Subcutaneous abdominal adipose tissue (tissue), 5 donors: Measurements from ENCODE around the gene METTL1.
A peak's percentile ranks its signal among the peaks of the same experiment; 100 is the strongest.

Experiments used
- H3K27ac ChIP-seq: one replicate; pipeline ENCODE4 v1.7.0; 2013; ENCODE audit warnings: low read depth, mild to moderate bottlenecking, inconsistent platforms, low read length, moderate library complexity
- H3K27me3 ChIP-seq, 5 donors: one replicate each; pipeline ENCODE4 v1.7.0; 2013; ENCODE audit warnings: low read length in 5 of 5, inconsistent platforms in 1 of 5; ENCODE audit not compliant: control insufficient read depth in 5 of 5, insufficient read depth in 4 of 5
- H3K36me3 ChIP-seq, 5 donors: one replicate each; pipeline ENCODE4 v1.7.0; 2013; ENCODE audit warnings: low read length in 5 of 5; ENCODE audit not compliant: control insufficient read depth in 5 of 5, insufficient read depth in 5 of 5
- H3K4me1 ChIP-seq, 5 donors: one replicate each; pipeline ENCODE4 v1.7.0; 2013; ENCODE audit warnings: low read length in 5 of 5, mild to moderate bottlenecking in 3 of 5, moderate library complexity in 1 of 5; ENCODE audit not compliant: control insufficient read depth in 5 of 5, insufficient read depth in 5 of 5
- H3K4me3 ChIP-seq, 5 donors: one replicate each; pipeline ENCODE4 v1.7.0; 2013; ENCODE audit warnings: low read length in 5 of 5, low read depth in 1 of 5
- H3K9ac ChIP-seq, 5 donors: one replicate each; pipeline ENCODE4 v1.7.0; 2013; ENCODE audit warnings: low read length in 5 of 5, mild to moderate bottlenecking in 4 of 5, moderate library complexity in 3 of 5
- H3K9me3 ChIP-seq, 5 donors: one replicate each; pipeline ENCODE4 v1.7.0; 2013; ENCODE audit warnings: low read length in 5 of 5; ENCODE audit not compliant: control insufficient read depth in 5 of 5
- donor health status: healthy.
- donor health status: healthy.
- donor health status: healthy.
- donor health status: healthy.
- donor health status: healthy.

Gene METTL1

GRCh38 chr12:57751432-57751787 lies 20.5 kb downstream of the METTL1 start:
- peaks cover 13 to 42% (median 31%) of the 10 kb centered on the region in 5 donors for H3K36me3 ChIP-seq
- peaks cover 9 to 37% (median 34%) of the 10 kb centered on the region in 5 donors for H3K4me1 ChIP-seq
- H3K9ac ChIP-seq: peak overlapping the region; percentile 74 to 92 (median 86)
- H3K27ac ChIP-seq: peak overlapping the region; percentile 94
- H3K4me3 ChIP-seq: peak overlapping the region; percentile 66 to 92 (median 81)
- H3K27me3 ChIP-seq: no peaks in the 10 kb centered on the region
- no peaks in the 10 kb centered on the region for H3K9me3 ChIP-seq

- peaks cover 9 to 37% (median 30%) of the 10 kb centered on the region in 5 donors for H3K4me1 ChIP-seq
- H3K9me3 ChIP-seq: no peaks in the 10 kb centered on the region
- H3K27ac ChIP-seq: peak overlapping the region; percentile 94
- H3K9ac ChIP-seq: peak overlapping the region; percentile 74 to 92 (median 86)
- H3K4me3 ChIP-seq: peak overlapping the region; percentile 66 to 92 (median 81)
- no peaks in the 10 kb centered on the region for H3K27me3 ChIP-seq
- peaks cover 13 to 44% (median 31%) of the 10 kb centered on the region in 5 donors for H3K36me3 ChIP-seq
Measured at GRCh38 chr12:57750561-57751431, 21.1 kb downstream of the METTL1 start.

- Histone ChIP-seq H3K9ac (no peak overlapping the region), H3K4me1 (peaks cover 10 to 38% (median 34%) of the 10 kb centered on the region in 5 donors), H3K36me3 (peaks cover 13 to 44% (median 31%) of the 10 kb centered on the region in 5 donors), H3K9me3 (no peaks in the 10 kb centered on the region), H3K27ac (no peak overlapping the region), H3K27me3 (no peaks in the 10 kb centered on the region), H3K4me3 (no peak overlapping the region)
Measured at GRCh38 chr12:57749061-57749460, 22.8 kb downstream of the METTL1 start.

- H3K4me3 ChIP-seq: peak overlapping the region in 3 of 5 donors; percentile 92 to 96 (median 93)
- peak overlapping the region; percentile 99 for H3K27ac ChIP-seq
- H3K9me3 ChIP-seq: no peaks in the 10 kb centered on the region
- peaks cover 13 to 44% (median 31%) of the 10 kb centered on the region in 5 donors for H3K36me3 ChIP-seq
- H3K9ac ChIP-seq: no peak overlapping the region
- H3K27me3 ChIP-seq: peaks cover 0 to 4% (median 2%) of the 10 kb centered on the region in 5 donors
- H3K4me1 ChIP-seq: peaks cover 5 to 26% (median 24%) of the 10 kb centered on the region in 5 donors
Measured at GRCh38 chr12:57746025-57746424, 25.9 kb downstream of the METTL1 start.

- H3K36me3 ChIP-seq: peaks cover 13 to 40% (median 28%) of the 10 kb centered on the region in 5 donors
- no peaks in the 10 kb centered on the region for H3K9me3 ChIP-seq
- H3K27me3 ChIP-seq: peaks cover 0 to 9% (median 4%) of the 10 kb centered on the region in 5 donors
- H3K4me3 ChIP-seq: peak overlapping the region; percentile 88 to 96 (median 92)
- peaks cover 5 to 28% (median 18%) of the 10 kb centered on the region in 5 donors for H3K4me1 ChIP-seq
- H3K27ac ChIP-seq: peak overlapping the region; percentile 99
- H3K9ac ChIP-seq: peak overlapping the region; percentile 93 to 99 (median 98)
Measured at GRCh38 chr12:57745485-57745881, 26.4 kb downstream of the METTL1 start.

GRCh38 chr12:57744777-57745484 lies 27.0 kb downstream of the METTL1 start, which contains the start of gene TSPAN31:
Gene TSPAN31, plus strand, starts transcription at chr12:57745039. Its CDS starts 116 bp downstream, at chr12:57745155.
- Histone ChIP-seq H3K9ac (peak within 1 kb of the TSS; percentile 93 to 99 (median 98)), H3K4me1 (peaks cover 5 to 28% (median 18%) of the 10 kb centered on the region in 5 donors), H3K36me3 (peaks cover 13 to 36% (median 26%) of the 10 kb centered on the region in 5 donors), H3K27me3 (peaks cover 0 to 13% (median 4%) of the 10 kb centered on the region in 5 donors), H3K9me3 (no peaks in the 10 kb centered on the region), H3K27ac (peak within 1 kb of the TSS; percentile 99), H3K4me3 (peak within 1 kb of the TSS; percentile 88 to 96 (median 92))

GRCh38 chr12:57744194-57744776 lies 27.6 kb downstream of the METTL1 start:
- peaks cover 0 to 19% (median 9%) of the 10 kb centered on the region in 5 donors for H3K27me3 ChIP-seq
- H3K4me1 ChIP-seq: peaks cover 5 to 34% (median 18%) of the 10 kb centered on the region in 5 donors
- no peaks in the 10 kb centered on the region for H3K9me3 ChIP-seq
- H3K4me3 ChIP-seq: peak overlapping the region; percentile 88 to 96 (median 92)
- H3K27ac ChIP-seq: peak overlapping the region; percentile 99
- H3K9ac ChIP-seq: peak overlapping the region in 4 of 5 donors; percentile 93 to 99 (median 98)
- peaks cover 13 to 29% (median 25%) of the 10 kb centered on the region in 5 donors for H3K36me3 ChIP-seq

- Histone ChIP-seq H3K27ac (no peak overlapping the region), H3K9ac (no peak overlapping the region)
Measured at GRCh38 chr12:57743769-57744168, 28.1 kb downstream of the METTL1 start.

More at GRCh38 chr12:57743769-57744168, 28.1 kb downstream of the METTL1 start:
- Histone ChIP-seq H3K9me3 (no peaks in the 10 kb centered on the region), H3K36me3 (peaks cover 13 to 24% (median 19%) of the 10 kb centered on the region in 5 donors), H3K4me1 (peaks cover 5 to 36% (median 18%) of the 10 kb centered on the region in 5 donors), H3K27me3 (peaks cover 0 to 24% (median 14%) of the 10 kb centered on the region in 5 donors), H3K4me3 (peak overlapping the region in 3 of 5 donors; percentile 88 to 96 (median 92))
